CD4-positive, alpha-beta T cell (primary cell): ENCODE measurements around the gene CAMSAP1. TPM values are rescaled to one million over a fixed set of nuclear protein-coding genes. Genes with fewer than 3 reads are reported as not detected.

ENCODE experiments used
- ATAC-seq: fragments of 200-7000 bp; cut with Tn5 transposase; one replicate; pipeline ENCODE4 v1.10.0; 2022; ENCODE audit warnings: mild to moderate bottlenecking; ENCODE audit not compliant: poor library complexity
- CTCF ChIA-PET: fragments of 350-600 bp; sonication (Branson Sonifier 250); formaldehyde crosslinking; loops from one replicate; lab custom pipeline; 2021; ENCODE audit warnings: antibody characterized with exemption, inconsistent platforms; lab: Charles Lee
- POLR2A ChIA-PET: fragments of 350-600 bp; sonication (Branson Sonifier 250); formaldehyde crosslinking; loops from one replicate; lab custom pipeline; 2021; ENCODE audit warnings: antibody characterized with exemption, inconsistent platforms; lab: Charles Lee
- DNase-seq, 14 experiments: peaks; one replicate each; pipeline ENCODE4 v3.0.0-alpha.2; 2013 to 2020; ENCODE audit warnings: mixed read lengths in 2 of 14
- H3K27ac ChIP-seq, 2 donors: one replicate each; pipeline versions ENCODE4 v1.5.1 to v1.7.0; 2013; ENCODE audit warnings: low read length in 2 of 2, low read depth in 1 of 2, mild to moderate bottlenecking in 1 of 2
- H3K27me3 ChIP-seq, 2 experiments: 1 replicate in 1 of 2; 2 replicates in 1 of 2; pipeline versions ENCODE4 v1.6.1 to v1.7.0; 2013; ENCODE audit warnings: low read length in 2 of 2, control low read depth in 1 of 2, mild to moderate bottlenecking in 1 of 2, moderate library complexity in 1 of 2; ENCODE audit not compliant: insufficient read depth in 2 of 2, control insufficient read depth in 1 of 2
- H3K36me3 ChIP-seq: one replicate; pipeline ENCODE4 v1.6.1; 2013; ENCODE audit warnings: low read length, control low read depth; ENCODE audit not compliant: insufficient read depth
- H3K4me1 ChIP-seq: one replicate; pipeline ENCODE4 v1.6.1; 2013; ENCODE audit warnings: low read length, control low read depth; ENCODE audit not compliant: insufficient read depth
- H3K4me3 ChIP-seq: one replicate; pipeline ENCODE4 v1.5.1; 2013; ENCODE audit warnings: mild to moderate bottlenecking, low read length, moderate library complexity
- H3K9me3 ChIP-seq, 2 experiments: 1 replicate in 1 of 2; 2 replicates in 1 of 2; pipeline versions ENCODE4 v1.6.1 to v1.7.0; 2013; ENCODE audit warnings: low read length in 2 of 2, mild to moderate bottlenecking in 2 of 2, control low read depth in 1 of 2, moderate library complexity in 1 of 2; ENCODE audit not compliant: control insufficient read depth in 1 of 2, insufficient read depth in 1 of 2
- H3K27ac Mint-ChIP-seq: one replicate; pipeline ENCODE4 v1.8.0; 2020; ENCODE audit warnings: mixed read lengths
- H3K27me3 Mint-ChIP-seq: one replicate; pipeline ENCODE4 v1.8.0; 2021; ENCODE audit warnings: mixed read lengths
- H3K36me3 Mint-ChIP-seq: one replicate; pipeline ENCODE4 v1.8.0; 2021; ENCODE audit warnings: low read depth, mixed read lengths
- H3K4me1 Mint-ChIP-seq: one replicate; pipeline ENCODE4 v1.8.0; 2021; ENCODE audit warnings: low read depth, mixed read lengths
- H3K4me3 Mint-ChIP-seq: one replicate; pipeline ENCODE4 v1.8.0; 2020; ENCODE audit warnings: mild to moderate bottlenecking, mixed read lengths
- H3K9me3 Mint-ChIP-seq: one replicate; pipeline ENCODE4 v1.8.0; 2020; ENCODE audit warnings: mixed read lengths
- CTCF ChIP-seq: fragments of 200-600 bp; IDR thresholded peaks from one replicate; pipeline ENCODE4 v1.8.0; 2022; ENCODE audit warnings: antibody characterized with exemption, mild to moderate bottlenecking
- intact Hi-C, 2 experiments: fragments of 100-400 bp; cut with DNase I in 1 of 2; cut with micrococcal nuclease in 1 of 2; formaldehyde crosslinking; loops; one replicate each; pipeline versions ENCODE4 v1.15.1 to v1.9.0; 2023 to 2025; cut with DNase I, micrococcal nuclease
- total RNA-seq, 174 experiments: library from RNA in 2 of 174; stranded (reverse) in 2 of 174; gene quantifications; one replicate each; pipeline ENCODE4 v1.2.3 and lab custom pipeline; 2021 to 2026

Gene CAMSAP1
- total RNA-seq, 2 experiments from 2014 or later, result 16.8 to 18.2 TPM

DNA sequence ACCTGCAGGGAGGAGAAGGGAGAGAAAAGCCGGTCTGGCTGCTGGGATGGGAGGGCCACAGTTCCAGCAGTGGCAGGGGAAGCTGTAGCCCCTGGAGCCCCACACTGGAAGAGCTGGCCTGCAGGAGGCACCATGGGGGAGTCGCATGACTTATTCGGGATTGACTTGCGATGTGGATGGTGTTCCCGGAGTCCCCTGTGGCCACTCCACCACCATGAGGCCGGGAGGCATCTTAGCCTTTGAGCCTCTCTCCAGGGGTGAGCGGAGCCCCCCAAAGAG, 113.3 kb downstream of the CAMSAP1 start:
- H3K9me3 ChIP-seq, result no peaks in the 10 kb centered on the region
- H3K27me3 Mint-ChIP-seq, result no peaks in the 10 kb centered on the region
- ATAC-seq (no peak), DNase-seq (no peak)
- no peaks in the 10 kb centered on the region for H3K4me1 ChIP-seq
- H3K27ac Mint-ChIP-seq, result no peak overlapping the region
- no peak overlapping the region for H3K27ac ChIP-seq
- intact Hi-C loops, result no loop called here
- no peaks in the 10 kb centered on the region for H3K36me3 ChIP-seq
- no peaks in the 10 kb centered on the region for H3K27me3 ChIP-seq
- ChIA-PET POLR2A (no interaction called here), CTCF (no interaction called here)
- H3K4me3 ChIP-seq, result no peak overlapping the region
- H3K4me3 Mint-ChIP-seq, result no peak overlapping the region
- no peak for TF ChIP-seq CTCF
- H3K36me3 Mint-ChIP-seq, result no peaks in the 10 kb centered on the region
- no peaks in the 10 kb centered on the region for H3K9me3 Mint-ChIP-seq
- H3K4me1 Mint-ChIP-seq, result no peaks in the 10 kb centered on the region

GRCh38 chr9:135793221-135794056, 113.9 kb downstream of the CAMSAP1 start:
- Mint-ChIP-seq H3K27me3 (no peaks in the 10 kb centered on the region), H3K27ac (no peak overlapping the region), H3K4me3 (no peak overlapping the region), H3K4me1 (no peaks in the 10 kb centered on the region), H3K36me3 (no peaks in the 10 kb centered on the region), H3K9me3 (no peaks in the 10 kb centered on the region)
- ChIA-PET POLR2A (no interaction called here), CTCF (no interaction called here)
- intact Hi-C loops, result no loop called here
- Histone ChIP-seq H3K36me3 (no peaks in the 10 kb centered on the region), H3K9me3 (no peaks in the 10 kb centered on the region), H3K4me1 (no peaks in the 10 kb centered on the region), H3K27me3 (no peaks in the 10 kb centered on the region), H3K27ac (no peak overlapping the region), H3K4me3 (no peak overlapping the region)
- no peak for TF ChIP-seq CTCF
- no peak for DNase-seq
- ATAC-seq, result no peak

GRCh38 chr9:135792268-135793128, 114.8 kb downstream of the CAMSAP1 start:
- ChIA-PET CTCF (no interaction called here), POLR2A (no interaction called here)
- intact Hi-C loops, result no loop called here
- no peak overlapping the region for H3K27ac ChIP-seq
- H3K36me3 Mint-ChIP-seq, result no peaks in the 10 kb centered on the region
- no peaks in the 10 kb centered on the region for H3K4me1 ChIP-seq
- H3K27ac Mint-ChIP-seq, result no peak overlapping the region
- DNase-seq, result no peak
- ATAC-seq, result no peak
- no peaks in the 10 kb centered on the region for H3K4me1 Mint-ChIP-seq
- no peaks in the 10 kb centered on the region for H3K9me3 Mint-ChIP-seq
- no peaks in the 10 kb centered on the region for H3K9me3 ChIP-seq
- no peak overlapping the region for H3K4me3 Mint-ChIP-seq
- H3K4me3 ChIP-seq, result no peak overlapping the region
- no peaks in the 10 kb centered on the region for H3K27me3 Mint-ChIP-seq
- TF ChIP-seq CTCF, result no peak
- H3K36me3 ChIP-seq, result no peaks in the 10 kb centered on the region
- H3K27me3 ChIP-seq, result no peaks in the 10 kb centered on the region
